Measurements from ENCODE around the gene PCCA. TPM values are rescaled to one million over a fixed set of nuclear protein-coding genes. Genes with fewer than 3 reads are reported as not detected.
A peak's percentile ranks its signal among the peaks of the same experiment; 100 is the strongest.

The PCCA gene
- total RNA-seq, 1 donor, result 33.7 TPM

GRCh38 chr13:100231176-100231575 lies 142.3 kb downstream of the PCCA start:
- DNase-seq (ENCODE audit: low read depth), result no peak
- no peak for TF ChIP-seq CTCF (IDR thresholded peaks at IDR 0.05; ENCODE audit: insufficient read depth, low read depth, low read length)
- no peak overlapping the region for H3K4me3 ChIP-seq (ENCODE audit: low read depth, low read length)

GRCh38 chr13:100234006-100234405 lies 145.1 kb downstream of the PCCA start:
- TF ChIP-seq CTCF (IDR thresholded peaks at IDR 0.05; ENCODE audit: insufficient read depth, low read depth, low read length), result no peak
- DNase-seq (ENCODE audit: low read depth), result no peak
- no peak overlapping the region for H3K4me3 ChIP-seq (ENCODE audit: low read depth, low read length)

- no peak overlapping the region for H3K4me3 ChIP-seq (ENCODE audit: low read depth, low read length)
- peak; percentile 14 for DNase-seq (ENCODE audit: low read depth)
- TF ChIP-seq CTCF (IDR thresholded peaks at IDR 0.05; ENCODE audit: insufficient read depth, low read depth, low read length), result no peak
Measured at GRCh38 chr13:100234524-100235136, 145.7 kb downstream of the PCCA start.

GRCh38 chr13:100235311-100235901 lies 146.5 kb downstream of the PCCA start:
- TF ChIP-seq CTCF (IDR thresholded peaks at IDR 0.05; ENCODE audit: insufficient read depth, low read depth, low read length), result peak; percentile 67
- no peak overlapping the region for H3K4me3 ChIP-seq (ENCODE audit: low read depth, low read length)
- peak; percentile 58 for DNase-seq (ENCODE audit: low read depth)

GRCh38 chr13:100240109-100240779 lies 151.4 kb downstream of the PCCA start:
- no peak overlapping the region for H3K4me3 ChIP-seq (ENCODE audit: low read depth, low read length)
- no peak for DNase-seq (ENCODE audit: low read depth)
- TF ChIP-seq CTCF (IDR thresholded peaks at IDR 0.05; ENCODE audit: insufficient read depth, low read depth, low read length), result no peak

GRCh38 chr13:100244431-100244830 lies 155.5 kb downstream of the PCCA start:
- no peak for TF ChIP-seq CTCF (IDR thresholded peaks at IDR 0.05; ENCODE audit: insufficient read depth, low read depth, low read length)
- no peak overlapping the region for H3K4me3 ChIP-seq (ENCODE audit: low read depth, low read length)
- peak; percentile 14 for DNase-seq (ENCODE audit: low read depth)

All from fibroblast of villous mesenchyme (primary cell).